Hepatocyte (in vitro differentiated cells): ENCODE measurements around the gene PCSK6. TPM values are rescaled to one million over a fixed set of nuclear protein-coding genes. Genes with fewer than 3 reads are reported as not detected.

Experiments used
- DNase-seq: peaks from one replicate; pipeline ENCODE4 v3.0.0-alpha.2; 2016; ENCODE audit warnings: low spot score
- H2AFZ ChIP-seq: fragments of 200-600 bp; sonication (generic); 2 replicates; pipeline ENCODE4 v1.6.0; 2016; ENCODE audit warnings: antibody characterized with exemption, mild to moderate bottlenecking
- H3K27ac ChIP-seq: fragments of 200-600 bp; sonication (generic); 2 replicates; pipeline ENCODE4 v1.5.1; 2016; ENCODE audit warnings: mild to moderate bottlenecking
- H3K27me3 ChIP-seq: fragments of 200-600 bp; sonication (generic); 2 replicates; pipeline ENCODE4 v1.6.1; 2016
- H3K36me3 ChIP-seq: fragments of 200-600 bp; sonication (generic); replicated peaks from 2 replicates; pipeline ENCODE4 v1.5.1; 2016; ENCODE audit warnings: low read depth; ENCODE audit not compliant: insufficient read depth
- H3K4me1 ChIP-seq: fragments of 200-600 bp; sonication (generic); 2 replicates; pipeline ENCODE4 v1.5.1; 2016; ENCODE audit warnings: mild to moderate bottlenecking, moderate library complexity; ENCODE audit not compliant: insufficient read depth
- H3K4me2 ChIP-seq: fragments of 200-600 bp; sonication (generic); 2 replicates; pipeline ENCODE4 v1.6.0; 2016
- H3K4me3 ChIP-seq: fragments of 200-600 bp; sonication (generic); 2 replicates; pipeline ENCODE4 v1.5.1; 2016; ENCODE audit warnings: mild to moderate bottlenecking
- H3K79me2 ChIP-seq: fragments of 200-600 bp; sonication (generic); 2 replicates; pipeline ENCODE4 v1.6.0; 2017; ENCODE audit warnings: mild to moderate bottlenecking
- H3K9me2 ChIP-seq: fragments of 200-600 bp; sonication (generic); replicated peaks from 2 replicates; pipeline ENCODE4 v1.6.0; 2017; ENCODE audit warnings: mild to moderate bottlenecking; ENCODE audit not compliant: insufficient read depth
- H3K9me3 ChIP-seq: fragments of 200-600 bp; sonication (generic); 2 replicates; pipeline ENCODE4 v1.5.1; 2016; ENCODE audit warnings: low read depth, mild to moderate bottlenecking
- H4K20me1 ChIP-seq: fragments of 200-600 bp; sonication (generic); 2 replicates; pipeline ENCODE4 v1.6.0; 2016; ENCODE audit warnings: mild to moderate bottlenecking; ENCODE audit not compliant: insufficient read depth, poor library complexity, severe bottlenecking
- EZH2 ChIP-seq: fragments of 200-600 bp; sonication (generic); IDR thresholded peaks from 2 replicates; pipeline ENCODE4 v1.6.1; 2016; ENCODE audit warnings: antibody characterized with exemption, mild to moderate bottlenecking, borderline replicate concordance
- EZH2phosphoT487 ChIP-seq: fragments of 200-600 bp; sonication (generic); IDR thresholded peaks from one replicate; pipeline ENCODE4 v1.6.1; 2018; ENCODE audit warnings: antibody characterized with exemption, mild to moderate bottlenecking, low read depth, moderate library complexity; ENCODE audit not compliant: unreplicated experiment, severe bottlenecking
- WGBS: methylation state at CpG from one replicate; pipeline ENCODE4 v1.1.6; 2016; ENCODE audit warnings: low lambda C conversion rate; ENCODE audit errors: missing lambda C conversion rate; 5-methylcytosine and 5-hydroxymethylcytosine counted together
- polyA plus RNA-seq: library from polyadenylated mRNA; unstranded; fragments of >200 nt; fragmentation: Nextera tagmentation; extraction: Ambion mirVana; gene quantifications from 2 replicates; pipeline ENCODE4 v1.2.1, GENCODE V29; 2016
- total RNA-seq: library from RNA; depleted of rRNA; stranded (reverse); fragments of >200 nt; gene quantifications from 2 replicates; pipeline ENCODE4 v1.2.3, GENCODE V29; 2014
- TF ChIP-seq, protein P1 (sequence below): fragments of 200-600 bp; sonication (generic); IDR thresholded peaks from 2 replicates; pipeline ENCODE4 v1.5.1; 2016; ENCODE audit warnings: antibody characterized with exemption, mild to moderate bottlenecking; ENCODE audit not compliant: poor library complexity

Gene PCSK6
- total and polyA plus RNA-seq, 2 experiments from 2014 or later: 31.7 to 40.5 TPM

DNA sequence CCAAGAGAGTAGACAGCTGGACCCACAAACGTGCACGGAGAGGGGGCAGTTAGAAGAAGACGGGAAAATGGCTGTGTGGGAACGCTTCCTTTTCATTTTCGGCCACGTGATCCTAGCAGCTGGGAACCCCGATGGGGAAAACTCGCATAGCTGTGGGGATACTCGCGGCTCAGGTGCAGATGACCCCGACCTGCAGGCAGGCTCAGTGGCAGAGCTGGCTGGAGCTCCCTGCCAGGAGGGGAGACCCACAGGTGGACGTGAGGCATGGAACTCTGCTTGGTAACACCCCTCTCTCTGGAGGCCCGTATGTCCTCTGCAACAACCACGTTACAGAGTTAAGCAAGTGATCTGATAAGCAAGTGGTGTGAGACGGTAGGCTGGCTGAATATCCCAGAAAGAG lies 109.9 kb downstream of the PCSK6 start:
- DNase-seq: no peak
- no peak overlapping the region for H3K4me3 ChIP-seq
- no peaks in the 10 kb centered on the region for H3K79me2 ChIP-seq
- H3K36me3 ChIP-seq: no peaks in the 10 kb centered on the region
- no peak overlapping the region for H2AFZ ChIP-seq
- H4K20me1 ChIP-seq: no peaks in the 10 kb centered on the region
- no peaks in the 10 kb centered on the region for H3K4me1 ChIP-seq
- no peak overlapping the region for H3K27ac ChIP-seq
- H3K9me3 ChIP-seq: no peaks in the 10 kb centered on the region
- WGBS: 80% methylated on average over 13 of the region's 15 CpGs
- no peaks in the 10 kb centered on the region for H3K9me2 ChIP-seq
- no peaks in the 10 kb centered on the region for H3K27me3 ChIP-seq
- TF ChIP-seq EZH2: no peak
- TF ChIP-seq EZH2phosphoT487: no peak
- TF ChIP-seq, protein P1, sequence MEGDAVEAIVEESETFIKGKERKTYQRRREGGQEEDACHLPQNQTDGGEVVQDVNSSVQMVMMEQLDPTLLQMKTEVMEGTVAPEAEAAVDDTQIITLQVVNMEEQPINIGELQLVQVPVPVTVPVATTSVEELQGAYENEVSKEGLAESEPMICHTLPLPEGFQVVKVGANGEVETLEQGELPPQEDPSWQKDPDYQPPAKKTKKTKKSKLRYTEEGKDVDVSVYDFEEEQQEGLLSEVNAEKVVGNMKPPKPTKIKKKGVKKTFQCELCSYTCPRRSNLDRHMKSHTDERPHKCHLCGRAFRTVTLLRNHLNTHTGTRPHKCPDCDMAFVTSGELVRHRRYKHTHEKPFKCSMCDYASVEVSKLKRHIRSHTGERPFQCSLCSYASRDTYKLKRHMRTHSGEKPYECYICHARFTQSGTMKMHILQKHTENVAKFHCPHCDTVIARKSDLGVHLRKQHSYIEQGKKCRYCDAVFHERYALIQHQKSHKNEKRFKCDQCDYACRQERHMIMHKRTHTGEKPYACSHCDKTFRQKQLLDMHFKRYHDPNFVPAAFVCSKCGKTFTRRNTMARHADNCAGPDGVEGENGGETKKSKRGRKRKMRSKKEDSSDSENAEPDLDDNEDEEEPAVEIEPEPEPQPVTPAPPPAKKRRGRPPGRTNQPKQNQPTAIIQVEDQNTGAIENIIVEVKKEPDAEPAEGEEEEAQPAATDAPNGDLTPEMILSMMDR: no peak
- no peak overlapping the region for H3K4me2 ChIP-seq

DNA sequence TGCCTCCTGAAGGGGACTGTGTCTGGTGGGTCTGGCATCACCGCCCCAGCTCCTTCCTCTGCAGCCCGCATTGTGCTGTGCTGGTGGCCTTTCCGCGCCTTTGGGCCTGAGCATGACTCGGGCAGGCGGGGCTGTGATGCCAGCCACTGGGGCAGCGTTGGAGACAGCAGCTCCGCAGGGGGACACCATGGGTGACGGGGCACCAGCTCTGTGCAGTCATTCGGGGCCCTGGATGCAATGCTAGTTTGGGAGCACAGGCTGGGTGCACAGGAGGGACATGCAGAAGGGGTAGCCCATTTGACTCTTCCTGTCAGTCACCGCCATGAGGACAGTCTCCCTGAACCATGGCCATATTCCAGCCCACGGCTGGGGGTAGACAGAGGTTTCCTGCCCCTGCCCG lies 110.6 kb downstream of the PCSK6 start:
- Histone ChIP-seq H4K20me1 (no peaks in the 10 kb centered on the region), H3K79me2 (no peaks in the 10 kb centered on the region), H3K27me3 (no peaks in the 10 kb centered on the region), H3K9me3 (no peaks in the 10 kb centered on the region), H3K27ac (no peak overlapping the region), H3K4me3 (no peak overlapping the region), H3K4me2 (no peak overlapping the region), H2AFZ (no peak overlapping the region), H3K36me3 (no peaks in the 10 kb centered on the region), H3K9me2 (no peaks in the 10 kb centered on the region), H3K4me1 (no peaks in the 10 kb centered on the region)
- TF ChIP-seq, protein P1: no peak
- TF ChIP-seq EZH2: no peak
- no peak for TF ChIP-seq EZH2phosphoT487
- DNase-seq: no peak
- 98% methylated on average over 13 of the region's 13 CpGs for whole genome bisulfite sequencing

DNA sequence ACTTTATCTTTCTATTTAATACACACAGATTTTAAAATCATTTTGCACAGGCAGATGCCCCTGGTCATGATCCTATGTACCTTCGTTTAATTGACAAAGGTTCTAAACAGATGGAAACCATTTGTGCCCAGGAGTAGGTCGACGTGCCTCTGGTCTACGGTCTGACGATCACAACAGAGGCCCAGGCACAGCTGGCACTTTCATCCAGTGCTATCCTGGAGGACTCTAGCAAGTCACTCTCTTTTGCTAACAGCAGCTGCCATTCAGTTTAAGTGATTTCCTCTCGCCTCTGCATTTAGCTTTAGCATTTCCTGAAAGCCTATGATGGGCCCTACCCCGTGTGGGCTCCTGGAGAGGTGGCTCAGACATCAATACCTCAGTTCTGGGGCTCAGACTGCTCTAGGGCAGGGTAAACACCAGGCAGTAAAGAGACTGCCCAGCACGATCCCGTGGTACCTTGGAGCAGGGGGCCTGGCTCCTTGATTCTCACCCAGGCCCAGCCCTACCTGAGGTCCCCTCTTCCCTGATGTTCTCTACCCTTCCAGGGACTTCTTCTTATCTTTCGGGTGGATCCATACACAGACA lies 111.2 kb downstream of the PCSK6 start:
- 72% methylated on average over 10 of the region's 10 CpGs for WGBS

More for the DNA sequence above, 111.2 kb downstream of the PCSK6 start:
- no peak for DNase-seq
- Histone ChIP-seq H4K20me1 (no peaks in the 10 kb centered on the region), H3K4me1 (peaks cover 2% of the 10 kb centered on the region), H3K9me2 (no peaks in the 10 kb centered on the region), H3K4me3 (no peak overlapping the region), H3K27me3 (no peaks in the 10 kb centered on the region), H3K9me3 (no peaks in the 10 kb centered on the region), H3K36me3 (no peaks in the 10 kb centered on the region), H2AFZ (no peak overlapping the region), H3K27ac (no peak overlapping the region), H3K4me2 (no peak overlapping the region), H3K79me2 (no peaks in the 10 kb centered on the region)
- TF ChIP-seq, protein P1: no peak
- TF ChIP-seq EZH2phosphoT487 (no peak), EZH2 (no peak)
